ENCODE results near the gene MTHFD2. TPM values are rescaled to one million over a fixed set of nuclear protein-coding genes. Genes with fewer than 3 reads are reported as not detected.

MTHFD2 gene
- total RNA-seq, 4 donors from 2014 or later: 15.1 to 24.8 (median 16.2) TPM

- TF ChIP-seq POLR2A (IDR thresholded peaks at IDR 0.05) (no peak), CTCF (IDR thresholded peaks at IDR 0.05) (no peak)
- DNase-seq: no peak
- H3K27ac ChIP-seq: no peak overlapping the region
- H3K4me3 ChIP-seq: no peak overlapping the region
- H3K9me3 ChIP-seq: no peaks in the 10 kb centered on the region
- no peaks in the 10 kb centered on the region for H3K4me1 ChIP-seq
- H3K36me3 ChIP-seq: no peaks in the 10 kb centered on the region
- no peaks in the 10 kb centered on the region for H3K27me3 ChIP-seq
These were observed 64.3 kb downstream of the MTHFD2 start for GRCh38 chr2:74262681-74263080.

GRCh38 chr2:74264281-74264680, 65.9 kb downstream of the MTHFD2 start:
- TF ChIP-seq CTCF (IDR thresholded peaks at IDR 0.05) (no peak), POLR2A (IDR thresholded peaks at IDR 0.05) (no peak)
- no peak for DNase-seq
- no peaks in the 10 kb centered on the region for H3K36me3 ChIP-seq
- no peak overlapping the region for H3K27ac ChIP-seq
- H3K9me3 ChIP-seq: no peaks in the 10 kb centered on the region
- H3K4me3 ChIP-seq: no peak overlapping the region
- H3K4me1 ChIP-seq: no peaks in the 10 kb centered on the region
- no peaks in the 10 kb centered on the region for H3K27me3 ChIP-seq

DNA sequence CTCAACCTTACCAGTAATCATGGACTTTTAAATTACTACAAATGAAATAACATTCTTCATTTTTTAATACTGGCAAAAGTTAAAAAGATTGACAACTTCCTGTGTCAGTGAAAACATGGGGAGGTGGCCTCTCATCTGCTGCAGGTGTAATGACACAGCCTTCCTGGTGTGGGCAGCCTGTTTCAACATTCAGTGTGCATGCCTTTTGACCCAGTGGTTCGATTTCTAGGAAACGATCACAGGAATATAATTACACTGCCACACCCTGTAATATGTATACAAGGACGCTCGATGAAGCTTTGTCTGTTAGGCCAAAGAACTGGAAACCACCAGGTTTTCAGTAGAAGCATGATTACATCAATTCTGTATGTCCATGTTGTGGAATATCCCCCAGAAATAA, 68.7 kb downstream of the MTHFD2 start:
- TF ChIP-seq CTCF (IDR thresholded peaks at IDR 0.05) (peak in 4 of 6 experiments; percentile 48 to 84 (median 80)), POLR2A (IDR thresholded peaks at IDR 0.05) (no peak)
- H3K9me3 ChIP-seq: no peaks in the 10 kb centered on the region
- peak overlapping the region in 3 of 4 donors; percentile 42 to 54 (median 50) for H3K27ac ChIP-seq
- no peaks in the 10 kb centered on the region for H3K36me3 ChIP-seq
- H3K4me1 ChIP-seq: no peaks in the 10 kb centered on the region
- H3K27me3 ChIP-seq: no peaks in the 10 kb centered on the region
- peak; percentile 39 to 83 (median 64) for DNase-seq
- H3K4me3 ChIP-seq: no peak overlapping the region

Other genes with a start within 250 kb of the MTHFD2 start
- gene TET3, start 213.7 kb upstream of the MTHFD2 start, total RNA-seq: 10 to 100 TPM; 18.2 to 38.7 (median 27.0) TPM
- 10 to 100 TPM; 17.7 to 72.6 (median 28.0) TPM for gene BOLA3, start 50.7 kb upstream of the MTHFD2 start, total RNA-seq
- 100 to 1,000 TPM in 1 of 4 donors, 10 to 100 TPM in 3; 46.7 to 102 (median 77.6) TPM for gene MOB1A, start 19.7 kb upstream of the MTHFD2 start, total RNA-seq
- gene SLC4A5, start 144.8 kb downstream of the MTHFD2 start, total RNA-seq: 10 to 100 TPM in 1 of 4 donors, 1 to 10 TPM in 3; 1.8 to 14.9 (median 4.9) TPM
- 100 to 1,000 TPM in 3 of 4 donors, 10 to 100 TPM in 1; 85.3 to 191 (median 121) TPM for gene DCTN1, start 181.7 kb downstream of the MTHFD2 start, total RNA-seq
- gene C2orf81, start 223.0 kb downstream of the MTHFD2 start, total RNA-seq: 1 to 10 TPM in 3 of 4 donors, under 1 TPM in 1; 0.94 to 3.3 (median 1.7) TPM
- gene WDR54, start 223.1 kb downstream of the MTHFD2 start, total RNA-seq: 1 to 10 TPM in 3 of 4 donors, not detected in 1; 1.2 to 2.5 (median 2.3) TPM
- gene RTKN, start 243.3 kb downstream of the MTHFD2 start, total RNA-seq: 10 to 100 TPM; 46.2 to 99.9 (median 75.7) TPM

Data from Peyer's patch (tissue), 4 donors.